Activated CD4-positive, CD25-positive, alpha-beta regulatory T cell treated with anti-CD3 and anti-CD28 coated beads, Interleukin-2, amount 50 U/mL, for 16 hours (primary cell): ENCODE data around the gene PHACTR1.
"Not testable (repeated sequence)": the region's sequence is repeated elsewhere in the genome, so short reads cannot be mapped to it uniquely, and the experiment has no call there.

ENCODE experiments used
- DNase-seq: peaks from one replicate; pipeline ENCODE4 v3.0.0-alpha.2; 2020; ENCODE audit warnings: low read depth, low spot score

The PHACTR1 gene

GRCh38 chr6:12749531-12750379 lies 33.2 kb downstream of the PHACTR1 start:
- no peak for DNase-seq

GRCh38 chr6:12750416-12750815 lies 33.8 kb downstream of the PHACTR1 start:
- DNase-seq, result no peak

- DNase-seq, result no peak
Measured at GRCh38 chr6:12751694-12752325, 35.2 kb downstream of the PHACTR1 start.

- DNase-seq, result no peak
Measured at GRCh38 chr6:12753036-12753435, 36.5 kb downstream of the PHACTR1 start.

GRCh38 chr6:12760226-12760625 lies 43.7 kb downstream of the PHACTR1 start:
- DNase-seq, result no peak

GRCh38 chr6:12760911-12761310 lies 44.3 kb downstream of the PHACTR1 start:
- DNase-seq, result no peak

- DNase-seq, result no peak
Measured at GRCh38 chr6:12761376-12762115, 45.0 kb downstream of the PHACTR1 start.

GRCh38 chr6:12762731-12763434 lies 46.3 kb downstream of the PHACTR1 start:
- DNase-seq, result not testable (repeated sequence)

GRCh38 chr6:12766365-12766764 lies 49.8 kb downstream of the PHACTR1 start:
- no peak for DNase-seq

- no peak for DNase-seq
Measured at GRCh38 chr6:12767016-12767415, 50.4 kb downstream of the PHACTR1 start.

GRCh38 chr6:12769556-12770256 lies 53.1 kb downstream of the PHACTR1 start:
- no peak for DNase-seq

- no peak for DNase-seq
Measured at GRCh38 chr6:12772416-12772815, 55.8 kb downstream of the PHACTR1 start.

- DNase-seq, result no peak
Measured at GRCh38 chr6:12776291-12776690, 59.7 kb downstream of the PHACTR1 start.

GRCh38 chr6:12779772-12780171 lies 63.2 kb downstream of the PHACTR1 start:
- DNase-seq, result no peak

GRCh38 chr6:12782136-12782535 lies 65.6 kb downstream of the PHACTR1 start:
- DNase-seq, result no peak

- no peak for DNase-seq
Measured at GRCh38 chr6:12785301-12785700, 68.7 kb downstream of the PHACTR1 start.

GRCh38 chr6:12785921-12786320 lies 69.4 kb downstream of the PHACTR1 start:
- no peak for DNase-seq

- no peak for DNase-seq
Measured at GRCh38 chr6:12791371-12791770, 74.8 kb downstream of the PHACTR1 start.

GRCh38 chr6:12798326-12798725 lies 81.8 kb downstream of the PHACTR1 start:
- DNase-seq, result no peak

- DNase-seq, result no peak
Measured at GRCh38 chr6:12800120-12800519, 83.6 kb downstream of the PHACTR1 start.

GRCh38 chr6:12801141-12801540 lies 84.6 kb downstream of the PHACTR1 start:
- no peak for DNase-seq
